AG09309 (cell line): Measurements from ENCODE around the gene STAB1.

Source experiments
- DNase-seq: peaks from one replicate; pipeline ENCODE4 v3.0.0-alpha.2; 2010; ENCODE audit warnings: low read depth
- H3K4me3 ChIP-seq: 2 replicates; pipeline ENCODE4 v1.5.1; 2011; ENCODE audit warnings: mild to moderate bottlenecking, low read depth, low read length, moderate library complexity; ENCODE audit not compliant: control insufficient read depth
- CTCF ChIP-seq: IDR thresholded peaks from 2 replicates; pipeline ENCODE4 v1.5.1; 2011; ENCODE audit warnings: mild to moderate bottlenecking, low read depth, low read length, inconsistent platforms; ENCODE audit not compliant: insufficient read depth, control insufficient read depth; ENCODE audit errors: missing control alignments

Gene STAB1

GRCh38 chr3:52487788-52488691, 7.1 kb upstream of the STAB1 start:
- no peak for TF ChIP-seq CTCF
- no peak for DNase-seq
- no peak overlapping the region for H3K4me3 ChIP-seq

DNA sequence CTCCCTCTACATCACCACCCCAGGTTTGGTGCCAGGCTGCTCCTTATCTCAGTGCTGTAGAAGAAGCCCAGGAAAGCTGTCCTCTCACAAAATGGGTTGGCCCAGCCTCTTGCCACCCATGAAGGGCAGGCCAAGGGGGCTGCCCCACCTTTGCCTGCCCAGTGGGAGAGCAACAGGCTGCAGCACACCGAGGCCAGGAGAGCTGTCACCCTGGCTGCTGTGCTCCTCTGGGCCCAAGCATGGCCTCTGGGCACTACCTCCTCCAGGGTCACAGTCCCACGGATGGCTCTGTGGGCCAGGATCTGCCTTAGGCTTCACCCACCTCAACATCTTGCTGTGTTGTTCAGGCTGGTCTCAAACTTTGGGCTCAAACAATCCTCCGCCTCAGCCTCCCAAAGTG, 6.4 kb upstream of the STAB1 start:
- no peak for TF ChIP-seq CTCF
- no peak for DNase-seq
- no peak overlapping the region for H3K4me3 ChIP-seq

GRCh38 chr3:52489453-52489852, 5.7 kb upstream of the STAB1 start:
- TF ChIP-seq CTCF: no peak
- H3K4me3 ChIP-seq: no peak overlapping the region
- no peak for DNase-seq

DNA sequence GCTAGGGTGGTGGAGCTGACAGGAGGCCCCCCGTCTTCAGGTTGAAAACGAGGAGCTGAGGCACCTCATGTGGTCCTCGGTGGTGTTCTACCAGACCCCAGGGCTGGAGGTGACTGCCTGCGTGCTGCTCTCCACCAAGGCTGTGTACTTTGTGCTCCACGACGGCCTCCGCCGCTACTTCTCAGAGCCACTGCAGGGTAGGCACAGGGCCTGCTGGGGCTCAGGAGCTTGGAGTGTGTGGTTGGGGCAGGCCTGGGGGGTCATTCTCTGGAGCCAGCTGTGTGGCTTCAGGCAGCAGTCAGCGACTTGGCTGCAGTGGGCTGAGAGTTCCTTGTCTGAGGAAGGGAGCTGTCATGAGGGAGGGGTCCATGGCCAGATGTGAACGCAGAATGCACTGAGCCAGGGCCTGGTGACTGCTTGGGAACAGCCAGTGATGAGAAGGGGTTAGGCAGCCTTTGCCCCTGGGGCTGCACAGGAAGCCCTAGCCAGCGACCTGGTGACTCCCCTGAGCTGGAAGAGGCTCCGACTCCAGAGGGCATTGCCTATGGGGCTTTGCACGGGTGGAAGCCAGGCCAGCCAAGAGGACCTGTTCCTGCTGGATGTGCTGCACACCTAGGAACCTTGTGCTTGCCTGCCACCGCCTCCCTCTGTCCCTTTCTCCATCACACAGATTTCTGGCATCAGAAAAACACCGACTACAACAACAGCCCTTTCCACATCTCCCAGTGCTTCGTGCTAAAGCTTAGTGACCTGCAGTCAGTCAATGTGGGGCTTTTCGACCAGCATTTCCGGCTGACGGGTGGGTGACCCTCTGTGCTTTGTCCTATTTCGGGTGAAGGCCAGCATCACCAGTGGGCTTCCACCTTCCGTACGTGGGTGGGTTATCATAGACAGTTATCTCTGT, 4.9 kb upstream of the STAB1 start:
- H3K4me3 ChIP-seq: no peak overlapping the region
- TF ChIP-seq CTCF: no peak
- no peak for DNase-seq

DNA sequence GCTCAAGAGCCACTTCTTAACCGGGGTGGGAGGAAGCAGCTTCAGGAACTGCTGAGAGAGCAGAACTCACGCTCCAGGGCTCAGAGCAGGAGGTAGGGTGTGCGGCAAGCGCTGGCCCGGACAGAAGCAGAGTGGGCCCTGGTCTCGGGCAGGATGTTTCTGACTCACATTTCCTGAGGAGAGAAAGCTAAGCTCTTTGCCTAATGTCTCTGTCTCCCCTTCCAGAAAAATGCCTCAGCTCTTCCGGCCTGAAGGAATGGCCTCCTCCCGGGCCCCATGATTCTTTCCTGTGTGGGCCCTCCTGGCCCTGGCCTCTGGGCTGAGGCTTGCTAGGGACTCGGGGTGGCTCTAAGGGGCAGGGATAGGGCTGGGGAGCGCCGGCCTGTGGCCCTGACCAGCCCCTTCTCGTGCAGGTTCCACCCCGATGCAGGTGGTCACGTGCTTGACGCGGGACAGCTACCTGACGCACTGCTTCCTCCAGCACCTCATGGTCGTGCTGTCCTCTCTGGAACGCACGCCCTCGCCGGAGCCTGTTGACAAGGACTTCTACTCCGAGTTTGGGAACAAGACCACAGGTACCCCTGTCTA, 4.1 kb upstream of the STAB1 start:
- peak; percentile 20 for DNase-seq
- no peak for TF ChIP-seq CTCF
- no peak overlapping the region for H3K4me3 ChIP-seq

DNA sequence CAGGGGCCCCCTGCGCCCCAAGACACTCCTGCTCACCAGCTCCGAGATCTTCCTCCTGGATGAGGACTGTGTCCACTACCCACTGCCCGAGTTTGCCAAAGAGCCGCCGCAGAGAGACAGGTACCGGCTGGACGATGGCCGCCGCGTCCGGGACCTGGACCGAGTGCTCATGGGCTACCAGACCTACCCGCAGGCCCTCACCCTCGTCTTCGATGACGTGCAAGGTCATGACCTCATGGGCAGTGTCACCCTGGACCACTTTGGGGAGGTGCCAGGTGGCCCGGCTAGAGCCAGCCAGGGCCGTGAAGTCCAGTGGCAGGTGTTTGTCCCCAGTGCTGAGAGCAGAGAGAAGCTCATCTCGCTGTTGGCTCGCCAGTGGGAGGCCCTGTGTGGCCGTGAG, 3.1 kb upstream of the STAB1 start:
- no peak for TF ChIP-seq CTCF
- DNase-seq: no peak
- no peak overlapping the region for H3K4me3 ChIP-seq
